RPMI7951 (cell line): Measurements from ENCODE around the gene ERV3-1. TPM values are rescaled to one million over a fixed set of nuclear protein-coding genes. Genes with fewer than 3 reads are reported as not detected.
"Not testable (repeated sequence)": the region's sequence is repeated elsewhere in the genome, so short reads cannot be mapped to it uniquely, and the experiment has no call there.

Source experiments
- DNase-seq: peaks from one replicate; pipeline ENCODE4 v3.0.0-alpha.2; 2012; ENCODE audit warnings: low read depth
- total RNA-seq: library from RNA; depleted of rRNA; stranded (reverse); fragments of >200 nt; shearing (Covaris generic); gene quantifications from 2 replicates; pipeline ENCODE4 v1.2.3, GENCODE V29; 2014; rRNA removed

ERV3-1 gene
- total RNA-seq, 1 experiment from 2014 or later = 6.8 TPM

GRCh38 chr7:64944667-64945502 is 61.6 kb downstream of the ERV3-1 start:
- DNase-seq = not testable (repeated sequence)

Other genes with a start within 250 kb of the ERV3-1 start
- 7.0 and 8.8 TPM in 2 replicates for gene ZNF138, start 212.3 kb downstream of the ERV3-1 start, total RNA-seq
- 9.6 TPM in 2 replicates for gene ZNF273, start 103.4 kb downstream of the ERV3-1 start, total RNA-seq
- 2.4 and 3.7 TPM in 2 replicates for gene ZNF117, start 15.7 kb downstream of the ERV3-1 start, total RNA-seq